ENCODE results near the gene MYO7B. TPM values are rescaled to one million over a fixed set of nuclear protein-coding genes. Genes with fewer than 3 reads are reported as not detected.

Gene MYO7B
- total and polyA plus RNA-seq, 2 experiments from 2014 or later = 0.06 to 0.12 TPM

- Histone ChIP-seq H3K27ac (no peak overlapping the region), H3K4me3 (no peak overlapping the region), H3K4me1 (ENCODE audit: low read depth) (no peaks in the 10 kb centered on the region), H3K9me3 (ENCODE audit: low read depth) (no peaks in the 10 kb centered on the region), H3K36me3 (no peaks in the 10 kb centered on the region), H3K27me3 (no peaks in the 10 kb centered on the region)
- TF ChIP-seq CTCF (IDR thresholded peaks at IDR 0.05; ENCODE audit: low read depth, low read length) = no peak
- no peak for DNase-seq (ENCODE audit: low read depth in 1 of 2, low spot score in 1 of 2)
Measured at GRCh38 chr2:127614731-127615130, 79.2 kb downstream of the MYO7B start.

GRCh38 chr2:127615511-127616166 lies 80.2 kb downstream of the MYO7B start:
- no peak overlapping the region for H3K27ac ChIP-seq
- no peak for DNase-seq (ENCODE audit: low read depth in 1 of 2, low spot score in 1 of 2)
- no peak overlapping the region for H3K4me3 ChIP-seq
- H3K4me1 ChIP-seq (ENCODE audit: low read depth) = no peaks in the 10 kb centered on the region
- TF ChIP-seq CTCF (IDR thresholded peaks at IDR 0.05; ENCODE audit: low read depth, low read length) = no peak
- no peaks in the 10 kb centered on the region for H3K27me3 ChIP-seq
- H3K36me3 ChIP-seq = no peaks in the 10 kb centered on the region
- H3K9me3 ChIP-seq (ENCODE audit: low read depth) = no peaks in the 10 kb centered on the region

GRCh38 chr2:127618551-127619202 lies 83.2 kb downstream of the MYO7B start:
- no peak for DNase-seq (ENCODE audit: low read depth in 1 of 2, low spot score in 1 of 2)

GRCh38 chr2:127619203-127619590 lies 83.7 kb downstream of the MYO7B start:
- no peak for DNase-seq (ENCODE audit: low read depth in 1 of 2, low spot score in 1 of 2)
- H3K9me3 ChIP-seq (ENCODE audit: low read depth) = no peaks in the 10 kb centered on the region
- H3K36me3 ChIP-seq = no peaks in the 10 kb centered on the region
- H3K4me1 ChIP-seq (ENCODE audit: low read depth) = no peaks in the 10 kb centered on the region
- TF ChIP-seq CTCF (IDR thresholded peaks at IDR 0.05; ENCODE audit: low read depth, low read length) = no peak
- H3K4me3 ChIP-seq = no peak overlapping the region
- no peak overlapping the region for H3K27ac ChIP-seq
- H3K27me3 ChIP-seq = no peaks in the 10 kb centered on the region

More at GRCh38 chr2:127618551-127619202, 83.2 kb downstream of the MYO7B start:
- no peak for TF ChIP-seq CTCF (IDR thresholded peaks at IDR 0.05; ENCODE audit: low read depth, low read length)
- Histone ChIP-seq H3K4me1 (ENCODE audit: low read depth) (no peaks in the 10 kb centered on the region), H3K9me3 (ENCODE audit: low read depth) (no peaks in the 10 kb centered on the region), H3K27me3 (no peaks in the 10 kb centered on the region), H3K4me3 (no peak overlapping the region), H3K36me3 (no peaks in the 10 kb centered on the region), H3K27ac (no peak overlapping the region)

- no peak overlapping the region for H3K27ac ChIP-seq
- no peak for DNase-seq (ENCODE audit: low read depth in 1 of 2, low spot score in 1 of 2)
- TF ChIP-seq CTCF (IDR thresholded peaks at IDR 0.05; ENCODE audit: low read depth, low read length) = no peak
Measured at GRCh38 chr2:127619877-127620705, 84.6 kb downstream of the MYO7B start.

More at GRCh38 chr2:127619877-127620705, 84.6 kb downstream of the MYO7B start:
- Histone ChIP-seq H3K36me3 (no peaks in the 10 kb centered on the region), H3K27me3 (no peaks in the 10 kb centered on the region), H3K4me1 (ENCODE audit: low read depth) (no peaks in the 10 kb centered on the region), H3K4me3 (no peak overlapping the region), H3K9me3 (ENCODE audit: low read depth) (no peaks in the 10 kb centered on the region)
